Measurements from ENCODE around the gene IPO9. TPM values are rescaled to one million over a fixed set of nuclear protein-coding genes. Genes with fewer than 3 reads are reported as not detected.

Gene IPO9
- total RNA-seq, 1 donor from 2014 or later: 20.8 TPM

- Histone ChIP-seq H3K4me3 (ENCODE audit: low read depth, low read length) (no peak overlapping the region), H3K27me3 (ENCODE audit: control insufficient read depth, insufficient read depth, low read length) (no peaks in the 10 kb centered on the region), H3K36me3 (ENCODE audit: control insufficient read depth, insufficient read depth, low read length) (no peaks in the 10 kb centered on the region)
- TF ChIP-seq CTCF (IDR thresholded peaks at IDR 0.05; ENCODE audit: insufficient read depth, low read length, poor library complexity, severe bottlenecking): no peak
- no peak for DNase-seq (ENCODE audit: low read depth)
Measured at GRCh38 chr1:201925301-201925567, 96.3 kb downstream of the IPO9 start.

- Histone ChIP-seq H3K4me3 (ENCODE audit: low read depth, low read length) (no peak overlapping the region), H3K27me3 (ENCODE audit: control insufficient read depth, insufficient read depth, low read length) (no peaks in the 10 kb centered on the region), H3K36me3 (ENCODE audit: control insufficient read depth, insufficient read depth, low read length) (no peaks in the 10 kb centered on the region)
- no peak for TF ChIP-seq CTCF (IDR thresholded peaks at IDR 0.05; ENCODE audit: insufficient read depth, low read length, poor library complexity, severe bottlenecking)
- DNase-seq (ENCODE audit: low read depth): no peak
Measured at GRCh38 chr1:201925981-201926645, 97.2 kb downstream of the IPO9 start.

- Histone ChIP-seq H3K36me3 (ENCODE audit: control insufficient read depth, insufficient read depth, low read length) (no peaks in the 10 kb centered on the region), H3K27me3 (ENCODE audit: control insufficient read depth, insufficient read depth, low read length) (no peaks in the 10 kb centered on the region), H3K4me3 (ENCODE audit: low read depth, low read length) (no peak overlapping the region)
- TF ChIP-seq CTCF (IDR thresholded peaks at IDR 0.05; ENCODE audit: insufficient read depth, low read length, poor library complexity, severe bottlenecking): no peak
- no peak for DNase-seq (ENCODE audit: low read depth)
Measured at GRCh38 chr1:201928266-201928665, 99.3 kb downstream of the IPO9 start.

GRCh38 chr1:201930137-201930536, 101.2 kb downstream of the IPO9 start:
- no peak overlapping the region for H3K4me3 ChIP-seq (ENCODE audit: low read depth, low read length)
- H3K36me3 ChIP-seq (ENCODE audit: control insufficient read depth, insufficient read depth, low read length): no peaks in the 10 kb centered on the region
- no peak for DNase-seq (ENCODE audit: low read depth)
- H3K27me3 ChIP-seq (ENCODE audit: control insufficient read depth, insufficient read depth, low read length): no peaks in the 10 kb centered on the region
- TF ChIP-seq CTCF (IDR thresholded peaks at IDR 0.05; ENCODE audit: insufficient read depth, low read length, poor library complexity, severe bottlenecking): no peak

- DNase-seq (ENCODE audit: low read depth): no peak
- TF ChIP-seq CTCF (IDR thresholded peaks at IDR 0.05; ENCODE audit: insufficient read depth, low read length, poor library complexity, severe bottlenecking): no peak
- H3K36me3 ChIP-seq (ENCODE audit: control insufficient read depth, insufficient read depth, low read length): no peaks in the 10 kb centered on the region
- no peaks in the 10 kb centered on the region for H3K27me3 ChIP-seq (ENCODE audit: control insufficient read depth, insufficient read depth, low read length)
- H3K4me3 ChIP-seq (ENCODE audit: low read depth, low read length): no peak overlapping the region
Measured at GRCh38 chr1:201930803-201931202, 101.8 kb downstream of the IPO9 start.

Other genes with a start within 250 kb of the IPO9 start
- gene SHISA4, start 59.7 kb downstream of the IPO9 start, total RNA-seq: 22.6 and 30.0 TPM in 2 replicates
- gene LMOD1, start 117.4 kb downstream of the IPO9 start, total RNA-seq: under 0.01 and 0.07 TPM in 2 replicates
- gene TIMM17A, start 126.3 kb downstream of the IPO9 start, total RNA-seq: 41.2 and 47.2 TPM in 2 replicates
- 75.8 and 97.4 TPM in 2 replicates for gene RNPEP, start 153.5 kb downstream of the IPO9 start, total RNA-seq
- 128 and 153 TPM in 2 replicates for gene ELF3, start 181.4 kb downstream of the IPO9 start, total RNA-seq